G401 (cell line): ENCODE data around the gene OLR1. TPM values are rescaled to one million over a fixed set of nuclear protein-coding genes. Genes with fewer than 3 reads are reported as not detected.
A peak's percentile ranks its signal among the peaks of the same experiment; 100 is the strongest.
"Not testable (repeated sequence)": the region's sequence is repeated elsewhere in the genome, so short reads cannot be mapped to it uniquely, and the experiment has no call there.

ENCODE experiments used
- DNase-seq: peaks from one replicate; pipeline ENCODE4 v3.0.0-alpha.2; 2015; ENCODE audit warnings: low spot score
- in situ Hi-C: cut with HindIII; loops from 2 replicates; pipeline ENCODE4 v1.10.0; 2016; ENCODE audit warnings: low sequenced_read_pairs, mixed read lengths
- total RNA-seq: library from RNA; depleted of rRNA; stranded (reverse); fragments of >200 nt; shearing (Covaris generic); gene quantifications from 2 replicates; pipeline ENCODE4 v1.2.3, GENCODE V29; 2014

OLR1 gene
- total RNA-seq, 1 experiment from 2014 or later = 4.3 TPM

GRCh38 chr12:10194160-10194670 is 22.3 kb upstream of the OLR1 start:
- in situ Hi-C loops = no loop called here
- no peak for DNase-seq

- in situ Hi-C loops = no loop called here
- peak; percentile 15 for DNase-seq
Observed at GRCh38 chr12:10191865-10192264, 19.9 kb upstream of the OLR1 start.

GRCh38 chr12:10190558-10191388 is 18.8 kb upstream of the OLR1 start:
- in situ Hi-C loops = no loop called here
- DNase-seq = peak; percentile 78

- in situ Hi-C loops = no loop called here
- DNase-seq = peak; percentile 19
Observed at GRCh38 chr12:10189653-10190052, 17.7 kb upstream of the OLR1 start.

- in situ Hi-C loops, DNase-seq: not testable (repeated sequence)
Observed at GRCh38 chr12:10186958-10187357, 15.0 kb upstream of the OLR1 start.

- in situ Hi-C loops = no loop called here
- DNase-seq = no peak
Observed at GRCh38 chr12:10186299-10186698, 14.4 kb upstream of the OLR1 start.

- in situ Hi-C loops = no loop called here
- no peak for DNase-seq
Observed at GRCh38 chr12:10184261-10184843, 12.4 kb upstream of the OLR1 start.

GRCh38 chr12:10182354-10183049 is 10.6 kb upstream of the OLR1 start:
- no peak for DNase-seq
- in situ Hi-C loops = no loop called here

GRCh38 chr12:10179776-10180181 is 7.8 kb upstream of the OLR1 start:
- DNase-seq = no peak
- in situ Hi-C loops = no loop called here

- no peak for DNase-seq
- in situ Hi-C loops = no loop called here
Observed at GRCh38 chr12:10178821-10179220, 6.9 kb upstream of the OLR1 start, which contains the start of gene TMEM52B. Gene TMEM52B, plus strand, starts transcription at chr12:10179032. Its CDS starts 543 bp downstream, at chr12:10179575.

GRCh38 chr12:10175846-10176636 is 4.1 kb upstream of the OLR1 start:
- no peak for DNase-seq
- in situ Hi-C loops = no loop called here

- DNase-seq = no peak
- in situ Hi-C loops = no loop called here
Observed at GRCh38 chr12:10174986-10175614, 3.2 kb upstream of the OLR1 start.

- in situ Hi-C loops = no loop called here
- DNase-seq = no peak
Observed at GRCh38 chr12:10170216-10170615, 1.7 kb downstream of the OLR1 start.

GRCh38 chr12:10169104-10169503 is 2.8 kb downstream of the OLR1 start:
- in situ Hi-C loops = no loop called here
- DNase-seq = no peak

GRCh38 chr12:10167599-10167998 is 4.3 kb downstream of the OLR1 start:
- in situ Hi-C loops = no loop called here
- DNase-seq = no peak

- DNase-seq = no peak
- in situ Hi-C loops = no loop called here
Observed at GRCh38 chr12:10165421-10165820, 6.5 kb downstream of the OLR1 start.

- in situ Hi-C loops = no loop called here
- DNase-seq = no peak
Observed at GRCh38 chr12:10163084-10163483, 8.8 kb downstream of the OLR1 start.

- in situ Hi-C loops = no loop called here
- DNase-seq = no peak
Observed at GRCh38 chr12:10160617-10161385, 11.1 kb downstream of the OLR1 start.
